ENCODE data around the gene MICA.
A peak's percentile ranks its signal among the peaks of the same experiment; 100 is the strongest.
"Not testable (repeated sequence)": the region's sequence is repeated elsewhere in the genome, so short reads cannot be mapped to it uniquely, and the experiment has no call there.

Gene MICA

DNA sequence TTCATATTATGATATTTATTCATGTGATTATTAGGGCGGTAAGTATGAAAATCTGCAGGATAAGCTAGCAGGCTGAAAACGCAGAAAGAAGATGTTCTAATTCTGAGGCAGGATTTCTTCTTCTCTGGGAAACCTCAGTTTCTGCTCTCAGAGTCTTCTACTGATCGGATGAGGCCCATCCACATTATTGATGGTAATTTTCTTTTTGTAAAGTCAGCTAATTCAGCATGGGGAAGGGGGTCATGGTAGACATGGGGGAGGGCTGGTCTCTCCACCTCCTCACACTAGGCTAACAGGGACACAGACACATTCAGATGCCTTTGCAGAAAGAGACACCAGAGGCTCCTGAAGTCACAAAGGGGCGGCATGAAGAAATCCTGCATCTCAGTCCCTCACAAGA lies 21.7 kb upstream of the MICA start:
- DNase-seq (ENCODE audit: low read depth, low spot score) = no peak

- no peak for DNase-seq (ENCODE audit: low read depth, low spot score)
Observed at GRCh38 chr6:31383149-31383548, 20.2 kb upstream of the MICA start.

DNA sequence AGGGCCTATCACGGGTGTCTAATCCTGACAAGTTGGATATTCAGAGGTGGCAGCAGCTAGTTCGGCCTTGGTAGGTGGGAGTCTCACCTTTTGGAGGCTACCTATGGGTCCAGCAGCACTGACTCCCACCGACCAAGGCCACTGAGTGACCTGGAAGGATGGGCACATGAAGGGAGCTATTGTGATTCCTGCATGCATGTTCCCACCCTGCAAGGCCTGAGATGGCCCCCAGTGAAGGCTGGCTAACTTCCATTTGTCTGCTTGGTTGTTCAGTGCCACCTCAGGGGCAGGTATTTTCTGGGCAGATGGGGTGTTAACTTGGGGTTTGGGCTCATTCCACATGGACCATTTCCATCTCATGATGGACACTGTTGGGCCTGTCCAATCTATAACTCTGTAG lies 18.4 kb upstream of the MICA start:
- DNase-seq (ENCODE audit: low read depth, low spot score) = no peak

GRCh38 chr6:31386099-31386498 lies 17.3 kb upstream of the MICA start:
- DNase-seq (ENCODE audit: low read depth, low spot score) = no peak

DNA sequence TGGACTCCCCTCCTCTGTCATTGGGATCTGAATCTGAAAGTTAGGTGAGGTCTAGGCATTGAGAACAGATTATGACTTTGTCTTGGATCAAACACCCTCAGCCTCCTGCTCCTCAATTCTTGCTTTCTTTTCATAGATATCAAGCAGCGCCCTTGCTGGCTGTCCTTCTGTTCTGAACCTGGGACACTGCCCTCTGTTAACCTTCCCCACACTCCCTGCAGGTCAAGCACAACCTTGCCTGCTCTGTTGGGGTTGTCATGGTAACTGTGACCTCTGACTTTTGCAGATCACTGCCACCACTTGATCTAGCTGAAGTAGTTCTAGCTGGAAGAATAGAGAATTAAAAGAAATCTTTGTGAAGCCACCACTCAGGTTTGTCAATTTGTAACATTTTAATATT lies 16.4 kb upstream of the MICA start:
- peak; percentile 33 for DNase-seq (ENCODE audit: low read depth, low spot score)

- not testable (repeated sequence) for DNase-seq (ENCODE audit: low read depth, low spot score)
Observed at GRCh38 chr6:31388916-31389801, 14.2 kb upstream of the MICA start.

GRCh38 chr6:31389802-31390132 lies 13.6 kb upstream of the MICA start:
- not testable (repeated sequence) for DNase-seq (ENCODE audit: low read depth, low spot score)

DNA sequence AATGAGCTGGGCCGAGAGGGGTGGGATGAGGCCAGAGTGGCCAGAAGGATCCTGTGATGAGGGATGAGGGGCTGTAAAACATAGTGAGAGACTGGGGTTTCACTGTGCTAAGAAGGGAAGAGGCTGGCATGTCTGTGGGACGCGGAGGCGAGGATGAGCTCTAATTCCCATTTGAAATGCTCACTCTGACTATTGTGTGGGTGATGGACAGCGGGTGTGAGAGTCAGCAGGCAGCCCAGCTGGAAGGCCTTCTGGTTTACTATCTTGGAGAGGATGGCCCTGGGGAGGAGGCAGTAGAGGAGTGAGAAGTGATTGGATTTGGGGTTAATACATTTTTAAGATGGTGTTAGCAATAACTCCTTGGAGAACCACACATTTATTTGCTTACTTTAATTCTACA lies 9.5 kb upstream of the MICA start:
- DNase-seq (ENCODE audit: low read depth, low spot score) = no peak

GRCh38 chr6:31394381-31394780 lies 9.0 kb upstream of the MICA start:
- DNase-seq (ENCODE audit: low read depth, low spot score) = no peak

DNA sequence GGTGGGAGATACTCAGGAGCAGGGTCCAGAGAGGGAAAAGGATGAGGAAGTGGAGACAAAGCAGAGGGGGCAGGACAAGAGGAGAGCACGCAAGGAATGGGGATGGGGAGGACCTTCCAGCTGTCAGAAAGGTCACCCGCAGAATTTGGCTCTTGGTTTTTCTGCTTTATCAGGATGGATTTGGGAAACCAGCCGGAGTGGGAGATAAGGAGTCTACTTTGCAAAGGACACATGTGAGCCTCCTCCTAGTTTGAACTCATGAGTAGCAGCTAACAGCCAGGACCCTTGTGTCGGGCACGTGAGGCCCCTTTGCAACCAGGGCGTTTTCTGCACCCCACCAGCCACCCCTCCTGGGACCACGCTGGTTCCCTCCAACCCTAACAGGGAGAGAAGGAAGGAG lies 7.6 kb upstream of the MICA start:
- no peak for DNase-seq (ENCODE audit: low read depth, low spot score)

- peak; percentile 15 for DNase-seq (ENCODE audit: low read depth, low spot score)
Observed at GRCh38 chr6:31396422-31397152, 6.8 kb upstream of the MICA start.

GRCh38 chr6:31397153-31397499 lies 6.3 kb upstream of the MICA start:
- DNase-seq (ENCODE audit: low read depth, low spot score) = not testable (repeated sequence)

GRCh38 chr6:31397901-31398525 lies 5.4 kb upstream of the MICA start:
- DNase-seq (ENCODE audit: low read depth, low spot score) = no peak

DNA sequence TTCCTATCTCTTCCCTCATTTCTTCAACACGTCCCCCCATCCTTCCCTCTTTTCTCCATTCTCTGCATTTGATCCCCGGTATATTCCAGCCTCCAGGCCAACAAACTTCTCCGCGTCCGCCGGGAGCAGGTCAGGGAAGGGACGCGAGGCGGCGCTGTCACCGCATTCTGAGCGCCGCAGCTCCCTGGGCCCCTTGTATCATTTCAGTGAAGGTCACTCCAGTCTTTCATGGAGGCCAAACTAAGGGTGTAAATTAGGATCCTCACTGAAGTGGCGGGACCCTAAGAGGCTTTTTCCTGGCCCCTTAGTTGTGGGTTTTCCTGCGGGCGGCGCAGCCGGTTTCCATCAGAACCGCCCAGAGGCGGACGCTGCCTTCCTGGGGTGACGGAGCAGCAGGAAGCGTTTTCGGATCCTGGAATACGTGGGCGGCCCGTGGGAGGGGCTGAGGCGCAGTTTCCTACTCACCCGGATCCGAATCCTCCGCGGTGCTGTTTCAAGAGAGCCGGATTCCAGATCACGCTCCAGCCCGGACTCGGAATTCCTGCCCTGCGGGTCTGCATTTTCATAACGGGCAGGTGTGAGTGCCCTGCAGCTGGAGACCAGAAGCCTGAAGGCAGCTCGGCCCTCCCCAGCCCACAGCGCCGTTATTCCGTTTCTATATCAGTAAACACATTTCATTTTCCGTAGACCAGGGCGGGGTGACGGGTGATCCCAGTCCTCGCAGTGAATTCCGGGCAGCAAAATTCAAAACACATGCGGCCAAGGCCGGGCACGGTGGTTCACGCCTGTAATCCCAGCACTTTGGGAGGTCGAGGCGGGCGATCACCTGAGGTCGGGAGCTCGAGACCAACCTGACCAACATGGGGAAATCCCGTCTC lies 3.6 kb upstream of the MICA start:
- peak; percentile 54 for DNase-seq (ENCODE audit: low read depth, low spot score)

DNA sequence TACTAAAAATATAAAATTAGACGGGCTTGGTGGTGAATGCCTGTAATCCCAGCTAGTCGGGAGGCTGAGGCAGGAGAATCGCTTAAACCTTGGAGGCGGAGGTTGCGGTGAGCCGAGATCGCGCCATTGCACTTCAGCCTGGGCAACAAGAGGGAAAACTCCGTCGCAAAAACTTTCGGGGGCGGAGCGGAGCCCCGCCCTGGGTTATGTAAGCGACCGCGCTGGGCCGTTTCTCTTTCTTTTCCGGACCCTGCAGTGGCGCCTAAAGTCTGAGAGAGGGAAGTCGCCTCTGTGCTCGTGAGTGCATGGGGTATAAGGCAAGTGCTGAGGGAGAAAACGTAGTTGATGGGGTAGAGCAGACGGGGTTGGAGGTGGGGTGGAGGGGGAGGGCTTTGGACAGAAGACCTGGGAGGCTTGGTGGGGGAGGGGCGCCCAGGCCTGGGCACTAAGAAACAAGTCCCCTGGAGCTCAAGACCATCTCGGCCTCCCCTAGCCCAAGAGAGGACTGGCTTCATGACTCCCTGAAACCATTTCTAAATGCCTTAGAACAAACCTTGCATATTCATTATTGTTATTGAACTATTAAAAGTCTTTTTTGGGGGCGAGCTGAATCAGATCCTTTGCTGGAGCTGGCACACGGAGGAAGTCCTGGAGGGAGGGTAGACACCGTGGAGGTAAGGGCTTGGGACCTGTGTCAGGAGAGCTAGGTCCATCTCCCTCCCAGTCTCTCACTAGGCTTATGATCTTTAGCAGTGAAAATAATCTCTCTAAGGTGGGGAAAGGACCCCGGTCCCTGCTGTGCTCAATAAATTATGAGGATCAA lies 2.7 kb upstream of the MICA start:
- peak; percentile 15 for DNase-seq (ENCODE audit: low read depth, low spot score)

- DNase-seq (ENCODE audit: low read depth, low spot score) = no peak
Observed at GRCh38 chr6:31401403-31401802, 2.0 kb upstream of the MICA start.

GRCh38 chr6:31402324-31403282 lies 792 bp upstream of the MICA start:
- DNase-seq (ENCODE audit: low read depth, low spot score) = peak; percentile 23

DNA sequence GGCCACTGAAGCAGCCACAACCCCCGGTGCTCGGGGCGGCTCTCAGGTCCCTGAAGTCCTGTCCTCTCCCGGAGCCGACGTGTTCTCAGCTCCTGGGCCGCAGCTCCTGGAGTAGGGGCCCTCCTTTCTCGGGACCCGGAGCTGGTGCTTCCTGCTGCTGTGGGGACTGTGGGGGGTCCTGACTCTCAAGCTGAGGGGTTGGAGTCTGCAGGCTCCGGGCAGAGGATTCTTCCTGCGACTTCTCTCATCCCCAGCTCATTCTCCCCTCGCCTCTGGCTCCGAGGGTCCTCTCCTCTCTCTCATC lies 618 bp downstream of the MICA start:
- DNase-seq (ENCODE audit: low read depth, low spot score) = not testable (repeated sequence)

- no peak for DNase-seq (ENCODE audit: low read depth, low spot score)
Observed at GRCh38 chr6:31405996-31406395, 2.6 kb downstream of the MICA start.

DNA sequence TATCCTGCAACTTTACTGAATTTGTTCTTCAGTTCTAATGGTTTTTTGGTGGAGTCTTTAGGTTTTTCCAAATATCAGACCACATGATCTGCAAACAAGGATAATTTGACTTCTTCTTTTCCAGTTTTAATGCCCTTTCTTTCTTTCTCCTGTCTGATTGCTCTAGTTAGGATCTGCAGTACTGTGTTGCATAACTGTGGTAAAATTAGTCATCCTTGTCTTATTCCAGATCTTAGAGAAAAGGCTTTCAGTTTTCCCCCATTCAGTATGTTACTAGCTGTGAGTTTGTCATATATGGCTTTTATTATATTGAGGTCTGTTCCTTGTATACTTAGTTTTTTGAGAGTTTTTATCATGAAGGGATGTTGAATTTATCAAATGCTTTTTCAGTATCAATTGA lies 4.3 kb downstream of the MICA start:
- no peak for DNase-seq (ENCODE audit: low read depth, low spot score)
